ENCODE results near the gene PLA2G2A.

PLA2G2A gene

DNA sequence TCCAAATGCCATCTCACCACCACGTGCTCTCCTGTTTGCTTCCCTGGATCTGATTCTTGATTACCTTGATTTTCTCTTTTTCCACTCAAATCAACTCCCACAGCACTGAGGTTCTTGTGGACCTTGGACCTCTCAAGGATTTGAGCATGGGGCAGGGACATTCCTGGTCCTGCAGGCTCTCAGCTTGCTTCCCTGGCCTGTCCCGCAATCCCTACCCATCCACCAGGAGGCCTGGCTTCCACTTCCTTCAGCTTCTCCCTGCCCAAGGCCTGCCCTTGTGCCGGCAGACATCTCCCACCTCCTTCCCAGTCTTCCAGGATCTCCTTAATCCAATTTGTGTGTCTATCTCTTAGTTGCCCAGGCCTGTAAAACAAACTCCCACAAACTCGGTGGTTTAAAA lies 21.6 kb downstream of the PLA2G2A start:
- Histone ChIP-seq H3K27me3 (ENCODE audit: control insufficient read depth in 5 of 5, insufficient read depth in 4 of 5, low read length in 5 of 5) (peaks cover 3 to 16% (median 7%) of the 10 kb centered on the region in 5 donors), H3K36me3 (ENCODE audit: control insufficient read depth in 5 of 5, insufficient read depth in 5 of 5, low read length in 5 of 5) (no peaks in the 10 kb centered on the region), H3K9ac (ENCODE audit: low read length in 5 of 5) (no peak overlapping the region)

GRCh38 chr1:19955534-19956170 lies 23.8 kb downstream of the PLA2G2A start:
- no peak overlapping the region for H3K4me3 ChIP-seq (ENCODE audit: low read depth in 1 of 5, low read length in 5 of 5)
- no peak overlapping the region for H3K9ac ChIP-seq (ENCODE audit: low read length in 5 of 5)
- peaks cover 2 to 13% (median 3%) of the 10 kb centered on the region in 5 donors for H3K27me3 ChIP-seq (ENCODE audit: control insufficient read depth in 5 of 5, insufficient read depth in 4 of 5, low read length in 5 of 5)
- H3K27ac ChIP-seq (ENCODE audit: low read depth, low read length): no peak overlapping the region
- no peaks in the 10 kb centered on the region for H3K36me3 ChIP-seq (ENCODE audit: control insufficient read depth in 5 of 5, insufficient read depth in 5 of 5, low read length in 5 of 5)
- peaks cover 0 to 4% (median 0%) of the 10 kb centered on the region in 5 donors for H3K9me3 ChIP-seq (ENCODE audit: control insufficient read depth in 5 of 5, low read length in 5 of 5)
- no peaks in the 10 kb centered on the region for H3K4me1 ChIP-seq (ENCODE audit: control insufficient read depth in 5 of 5, insufficient read depth in 5 of 5, low read length in 5 of 5)

More for the DNA sequence above, 21.6 kb downstream of the PLA2G2A start:
- Histone ChIP-seq H3K27ac (ENCODE audit: low read depth, low read length) (no peak overlapping the region), H3K9me3 (ENCODE audit: control insufficient read depth in 5 of 5, low read length in 5 of 5) (peaks cover 0 to 4% (median 0%) of the 10 kb centered on the region in 5 donors), H3K4me1 (ENCODE audit: control insufficient read depth in 5 of 5, insufficient read depth in 5 of 5, low read length in 5 of 5) (no peaks in the 10 kb centered on the region), H3K4me3 (ENCODE audit: low read depth in 1 of 5, low read length in 5 of 5) (no peak overlapping the region)

DNA sequence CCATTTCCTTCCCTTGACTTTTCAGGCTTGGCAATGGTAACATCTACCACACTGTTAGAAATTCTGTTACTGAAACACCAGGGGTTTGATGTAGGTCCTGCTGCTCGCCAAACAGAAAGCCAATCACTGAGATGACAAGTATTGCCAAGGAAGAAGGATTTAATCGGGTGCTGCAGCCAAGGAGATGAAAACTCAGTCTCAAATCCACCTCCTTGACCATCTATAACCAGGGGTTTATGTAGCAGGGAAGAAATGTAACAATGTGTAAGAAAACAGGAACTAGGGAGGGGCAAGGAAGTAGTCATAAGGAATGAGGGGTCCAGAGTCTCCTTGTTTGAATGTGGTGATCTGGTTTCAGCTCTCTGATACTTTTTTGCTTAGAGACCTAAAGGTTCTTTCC lies 25.4 kb downstream of the PLA2G2A start:
- Histone ChIP-seq H3K4me3 (ENCODE audit: low read depth in 1 of 5, low read length in 5 of 5) (no peak overlapping the region), H3K27ac (ENCODE audit: low read depth, low read length) (no peak overlapping the region), H3K36me3 (ENCODE audit: control insufficient read depth in 5 of 5, insufficient read depth in 5 of 5, low read length in 5 of 5) (no peaks in the 10 kb centered on the region), H3K9ac (ENCODE audit: low read length in 5 of 5) (no peak overlapping the region), H3K4me1 (ENCODE audit: control insufficient read depth in 5 of 5, insufficient read depth in 5 of 5, low read length in 5 of 5) (no peaks in the 10 kb centered on the region), H3K9me3 (ENCODE audit: control insufficient read depth in 5 of 5, low read length in 5 of 5) (peaks cover 0 to 4% (median 0%) of the 10 kb centered on the region in 5 donors), H3K27me3 (ENCODE audit: control insufficient read depth in 5 of 5, insufficient read depth in 4 of 5, low read length in 5 of 5) (peaks cover 3 to 10% (median 7%) of the 10 kb centered on the region in 5 donors)

DNA sequence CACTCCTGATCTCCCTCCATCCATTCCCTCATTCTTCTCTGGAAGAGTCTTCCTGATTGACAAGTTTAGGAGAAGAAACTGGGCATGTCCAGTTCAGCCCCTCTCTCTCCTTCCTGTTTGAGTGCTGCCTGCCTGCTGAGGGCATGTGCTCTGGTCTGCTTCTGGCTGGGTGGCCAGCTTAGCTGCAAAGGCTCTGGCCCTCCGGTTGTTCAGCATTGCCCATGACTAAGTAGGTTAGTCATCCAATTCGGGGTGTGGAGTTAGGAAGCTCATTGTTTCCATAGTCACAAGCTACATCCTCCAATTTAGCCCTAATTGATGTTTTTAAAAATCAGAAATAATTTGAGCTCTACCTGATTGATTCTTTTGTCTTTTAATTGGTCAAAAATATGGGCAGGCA lies 30.4 kb downstream of the PLA2G2A start:
- Histone ChIP-seq H3K4me3 (ENCODE audit: low read depth in 1 of 5, low read length in 5 of 5) (no peak overlapping the region), H3K9me3 (ENCODE audit: control insufficient read depth in 5 of 5, low read length in 5 of 5) (peaks cover 0 to 4% (median 0%) of the 10 kb centered on the region in 5 donors), H3K27ac (ENCODE audit: low read depth, low read length) (no peak overlapping the region), H3K36me3 (ENCODE audit: control insufficient read depth in 5 of 5, insufficient read depth in 5 of 5, low read length in 5 of 5) (no peaks in the 10 kb centered on the region), H3K9ac (ENCODE audit: low read length in 5 of 5) (no peak overlapping the region), H3K27me3 (ENCODE audit: control insufficient read depth in 5 of 5, insufficient read depth in 4 of 5, low read length in 5 of 5) (peaks cover 0 to 5% (median 3%) of the 10 kb centered on the region in 5 donors), H3K4me1 (ENCODE audit: control insufficient read depth in 5 of 5, insufficient read depth in 5 of 5, low read length in 5 of 5) (no peaks in the 10 kb centered on the region)

GRCh38 chr1:19946971-19947370 lies 32.4 kb downstream of the PLA2G2A start:
- Histone ChIP-seq H3K36me3 (ENCODE audit: control insufficient read depth in 5 of 5, insufficient read depth in 5 of 5, low read length in 5 of 5) (no peaks in the 10 kb centered on the region), H3K27me3 (ENCODE audit: control insufficient read depth in 5 of 5, insufficient read depth in 4 of 5, low read length in 5 of 5) (peaks cover 0 to 5% (median 0%) of the 10 kb centered on the region in 5 donors), H3K4me3 (ENCODE audit: low read depth in 1 of 5, low read length in 5 of 5) (no peak overlapping the region), H3K4me1 (ENCODE audit: control insufficient read depth in 5 of 5, insufficient read depth in 5 of 5, low read length in 5 of 5) (no peaks in the 10 kb centered on the region), H3K9me3 (ENCODE audit: control insufficient read depth in 5 of 5, low read length in 5 of 5) (no peaks in the 10 kb centered on the region), H3K27ac (ENCODE audit: low read depth, low read length) (no peak overlapping the region), H3K9ac (ENCODE audit: low read length in 5 of 5) (no peak overlapping the region)

GRCh38 chr1:19946331-19946751 lies 33.1 kb downstream of the PLA2G2A start:
- Histone ChIP-seq H3K4me1 (ENCODE audit: control insufficient read depth in 5 of 5, insufficient read depth in 5 of 5, low read length in 5 of 5) (no peaks in the 10 kb centered on the region), H3K27me3 (ENCODE audit: control insufficient read depth in 5 of 5, insufficient read depth in 4 of 5, low read length in 5 of 5) (peaks cover 0 to 5% (median 0%) of the 10 kb centered on the region in 5 donors), H3K9me3 (ENCODE audit: control insufficient read depth in 5 of 5, low read length in 5 of 5) (no peaks in the 10 kb centered on the region), H3K4me3 (ENCODE audit: low read depth in 1 of 5, low read length in 5 of 5) (no peak overlapping the region), H3K36me3 (ENCODE audit: control insufficient read depth in 5 of 5, insufficient read depth in 5 of 5, low read length in 5 of 5) (no peaks in the 10 kb centered on the region), H3K27ac (ENCODE audit: low read depth, low read length) (no peak overlapping the region), H3K9ac (ENCODE audit: low read length in 5 of 5) (no peak overlapping the region)

DNA sequence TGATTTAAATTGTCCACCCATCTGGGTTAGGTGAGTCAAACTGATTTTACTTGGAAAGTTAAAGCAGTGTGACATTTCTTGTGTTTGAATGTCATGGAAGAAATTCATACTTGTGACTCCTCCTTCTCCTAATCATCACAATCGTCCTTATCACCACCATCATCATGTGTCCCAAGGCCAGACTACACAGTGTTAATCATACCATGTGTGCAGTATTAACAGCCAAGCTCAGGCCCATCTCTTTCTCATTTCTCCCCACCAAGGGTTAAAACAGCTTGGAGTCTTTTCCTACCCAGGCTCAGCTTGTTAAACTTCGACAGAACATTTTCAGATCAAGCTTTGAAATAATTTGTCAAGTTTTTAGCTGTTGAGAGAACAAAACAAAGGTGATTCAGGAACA lies 33.5 kb downstream of the PLA2G2A start:
- Histone ChIP-seq H3K4me1 (ENCODE audit: control insufficient read depth in 5 of 5, insufficient read depth in 5 of 5, low read length in 5 of 5) (no peaks in the 10 kb centered on the region), H3K36me3 (ENCODE audit: control insufficient read depth in 5 of 5, insufficient read depth in 5 of 5, low read length in 5 of 5) (no peaks in the 10 kb centered on the region), H3K4me3 (ENCODE audit: low read depth in 1 of 5, low read length in 5 of 5) (no peak overlapping the region), H3K27me3 (ENCODE audit: control insufficient read depth in 5 of 5, insufficient read depth in 4 of 5, low read length in 5 of 5) (peaks cover 0 to 5% (median 0%) of the 10 kb centered on the region in 5 donors), H3K9ac (ENCODE audit: low read length in 5 of 5) (no peak overlapping the region), H3K9me3 (ENCODE audit: control insufficient read depth in 5 of 5, low read length in 5 of 5) (no peaks in the 10 kb centered on the region), H3K27ac (ENCODE audit: low read depth, low read length) (no peak overlapping the region)

GRCh38 chr1:19942657-19943056 lies 36.8 kb downstream of the PLA2G2A start:
- Histone ChIP-seq H3K4me1 (ENCODE audit: control insufficient read depth in 5 of 5, insufficient read depth in 5 of 5, low read length in 5 of 5) (no peaks in the 10 kb centered on the region), H3K9me3 (ENCODE audit: control insufficient read depth in 5 of 5, low read length in 5 of 5) (no peaks in the 10 kb centered on the region), H3K36me3 (ENCODE audit: control insufficient read depth in 5 of 5, insufficient read depth in 5 of 5, low read length in 5 of 5) (no peaks in the 10 kb centered on the region), H3K27ac (ENCODE audit: low read depth, low read length) (no peak overlapping the region), H3K4me3 (ENCODE audit: low read depth in 1 of 5, low read length in 5 of 5) (no peak overlapping the region), H3K9ac (ENCODE audit: low read length in 5 of 5) (no peak overlapping the region), H3K27me3 (ENCODE audit: control insufficient read depth in 5 of 5, insufficient read depth in 4 of 5, low read length in 5 of 5) (no peaks in the 10 kb centered on the region)

GRCh38 chr1:19942088-19942487 lies 37.3 kb downstream of the PLA2G2A start:
- H3K4me1 ChIP-seq (ENCODE audit: control insufficient read depth in 5 of 5, insufficient read depth in 5 of 5, low read length in 5 of 5): no peaks in the 10 kb centered on the region
- H3K4me3 ChIP-seq (ENCODE audit: low read depth in 1 of 5, low read length in 5 of 5): no peak overlapping the region
- no peak overlapping the region for H3K27ac ChIP-seq (ENCODE audit: low read depth, low read length)
- H3K36me3 ChIP-seq (ENCODE audit: control insufficient read depth in 5 of 5, insufficient read depth in 5 of 5, low read length in 5 of 5): no peaks in the 10 kb centered on the region
- H3K9me3 ChIP-seq (ENCODE audit: control insufficient read depth in 5 of 5, low read length in 5 of 5): no peaks in the 10 kb centered on the region
- H3K27me3 ChIP-seq (ENCODE audit: control insufficient read depth in 5 of 5, insufficient read depth in 4 of 5, low read length in 5 of 5): no peaks in the 10 kb centered on the region
- H3K9ac ChIP-seq (ENCODE audit: low read length in 5 of 5): no peak overlapping the region

DNA sequence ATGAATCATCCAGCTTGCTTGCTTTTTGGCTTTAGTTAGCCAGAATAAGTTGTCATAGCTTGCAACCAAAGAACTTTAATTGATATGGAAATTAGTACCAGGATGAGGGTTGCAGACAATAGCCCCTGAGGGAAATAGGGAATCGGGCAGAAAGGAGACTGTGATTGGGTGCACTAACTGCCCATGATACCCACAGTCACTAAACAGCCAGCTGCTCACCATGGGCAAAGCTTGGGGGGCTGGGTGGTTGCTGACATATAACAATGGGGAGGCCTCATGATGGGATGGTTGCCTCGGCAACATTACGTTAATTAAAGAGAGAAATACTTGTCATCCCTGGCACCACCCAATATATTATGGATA lies 38.2 kb downstream of the PLA2G2A start:
- no peak overlapping the region for H3K9ac ChIP-seq (ENCODE audit: low read length in 5 of 5)
- no peaks in the 10 kb centered on the region for H3K9me3 ChIP-seq (ENCODE audit: control insufficient read depth in 5 of 5, low read length in 5 of 5)
- no peaks in the 10 kb centered on the region for H3K4me1 ChIP-seq (ENCODE audit: control insufficient read depth in 5 of 5, insufficient read depth in 5 of 5, low read length in 5 of 5)
- no peaks in the 10 kb centered on the region for H3K27me3 ChIP-seq (ENCODE audit: control insufficient read depth in 5 of 5, insufficient read depth in 4 of 5, low read length in 5 of 5)
- H3K36me3 ChIP-seq (ENCODE audit: control insufficient read depth in 5 of 5, insufficient read depth in 5 of 5, low read length in 5 of 5): no peaks in the 10 kb centered on the region
- no peak overlapping the region for H3K27ac ChIP-seq (ENCODE audit: low read depth, low read length)
- H3K4me3 ChIP-seq (ENCODE audit: low read depth in 1 of 5, low read length in 5 of 5): no peak overlapping the region

All from subcutaneous abdominal adipose tissue (tissue), 5 donors.